COLO668 (cell line): Measurements from ENCODE around the gene OR5AC2.
A peak's percentile ranks its signal among the peaks of the same experiment; 100 is the strongest.

Experiments
- DNase-seq: peaks from one replicate; lab custom pipeline; 2025; ENCODE audit not compliant: unreplicated experiment; lab: John Stamatoyannopoulos, UW

The OR5AC2 gene, protein sequence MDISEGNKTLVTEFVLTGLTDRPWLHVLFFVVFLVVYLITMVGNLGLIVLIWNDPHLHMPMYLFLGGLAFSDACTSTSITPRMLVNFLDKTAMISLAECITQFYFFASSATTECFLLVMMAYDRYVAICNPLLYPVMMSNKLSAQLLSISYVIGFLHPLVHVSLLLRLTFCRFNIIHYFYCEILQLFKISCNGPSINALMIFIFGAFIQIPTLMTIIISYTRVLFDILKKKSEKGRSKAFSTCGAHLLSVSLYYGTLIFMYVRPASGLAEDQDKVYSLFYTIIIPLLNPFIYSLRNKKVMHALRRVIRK

DNA sequence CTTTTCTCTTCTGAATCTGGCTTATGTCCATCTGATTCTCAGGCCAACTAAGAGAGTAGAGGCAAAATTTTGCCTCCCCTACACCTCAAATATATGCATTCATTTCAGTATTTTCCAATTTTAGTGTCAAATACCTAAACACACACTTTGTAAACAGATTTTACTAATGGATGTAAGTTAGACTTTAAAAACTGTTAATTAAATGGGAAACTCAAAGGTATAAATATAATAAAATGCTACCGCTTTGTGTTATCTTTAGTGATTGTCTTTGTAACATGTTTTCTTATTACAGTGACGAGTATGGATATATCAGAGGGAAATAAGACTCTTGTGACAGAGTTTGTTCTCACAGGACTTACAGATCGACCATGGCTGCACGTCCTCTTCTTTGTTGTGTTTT is at the start of gene OR5AC2:
Gene OR5AC2, plus strand, starts transcription at position 301 of the 400 bp plus-strand sequence. Its CDS starts 0 bp downstream, at position 301.
- no peak for DNase-seq

DNA sequence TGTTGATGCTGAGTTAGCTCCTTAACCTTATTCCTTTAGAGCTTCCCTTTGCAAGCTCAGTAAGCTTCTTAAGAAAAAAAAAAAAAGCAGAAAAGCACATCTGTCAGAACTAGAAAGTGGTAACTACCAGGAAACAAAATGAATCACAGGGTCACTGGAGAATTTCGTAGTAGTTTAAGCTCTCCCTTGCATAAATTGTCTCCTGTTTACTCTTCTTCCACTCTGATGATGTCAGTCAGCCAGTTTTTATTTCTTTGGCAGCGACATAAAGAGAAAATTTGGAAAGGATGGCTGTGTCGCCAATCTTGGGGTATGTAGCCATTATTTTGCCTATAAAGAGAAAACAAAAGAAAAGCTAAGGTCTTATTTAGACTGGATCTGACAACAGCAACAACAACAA is 48.7 kb upstream of the OR5AC2 start:
- DNase-seq = no peak

DNA sequence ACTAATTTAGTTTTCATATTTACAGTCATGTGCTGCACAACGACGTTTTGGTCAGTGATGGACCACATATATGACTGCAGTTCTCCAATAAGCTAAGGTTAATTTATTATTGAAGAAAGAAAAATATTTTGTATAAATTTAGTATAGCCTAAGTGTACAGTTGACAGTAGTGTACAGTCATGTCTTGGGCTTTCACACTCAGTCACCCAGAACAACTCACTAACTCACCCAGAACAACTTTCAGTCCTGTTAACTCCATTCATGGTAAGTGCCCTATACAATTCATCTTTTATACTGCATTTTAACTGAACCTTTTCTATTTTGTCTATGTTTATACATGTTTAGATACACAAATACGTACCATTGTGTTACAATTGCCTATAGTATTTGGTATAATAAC is 48.1 kb upstream of the OR5AC2 start:
- DNase-seq = no peak

DNA sequence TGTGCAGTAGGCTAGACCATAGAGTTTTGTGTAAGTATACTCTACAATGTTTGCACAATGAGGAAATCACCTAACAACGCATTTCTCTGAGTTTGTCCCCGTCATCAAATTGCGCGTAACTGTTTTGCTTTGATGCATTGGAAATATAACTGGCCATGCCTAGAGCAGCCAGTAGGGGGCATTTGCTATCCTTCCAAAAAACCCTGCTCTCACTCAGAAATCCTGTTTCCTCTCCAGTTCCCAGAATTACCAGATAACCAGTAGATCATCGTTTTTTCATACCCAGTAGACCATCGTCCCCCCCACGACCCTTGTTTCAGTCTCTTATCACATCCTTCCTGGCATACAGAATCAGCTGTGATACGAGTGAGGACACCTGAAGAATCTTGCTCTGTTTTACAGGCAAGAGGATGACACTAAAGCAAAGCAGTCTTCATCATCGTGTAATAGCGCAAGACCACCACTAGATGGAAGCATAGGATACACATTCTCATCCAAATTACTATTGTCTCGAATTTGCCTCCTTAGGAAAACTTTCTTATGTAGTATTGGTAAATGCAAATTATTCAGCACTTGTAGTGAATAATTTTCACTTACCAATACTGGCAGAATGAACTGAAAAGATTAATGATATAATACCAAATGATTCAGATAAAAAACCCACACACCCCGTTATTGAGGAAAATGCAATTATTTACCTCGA is 47.5 kb upstream of the OR5AC2 start:
- peak; percentile 39 for DNase-seq

DNA sequence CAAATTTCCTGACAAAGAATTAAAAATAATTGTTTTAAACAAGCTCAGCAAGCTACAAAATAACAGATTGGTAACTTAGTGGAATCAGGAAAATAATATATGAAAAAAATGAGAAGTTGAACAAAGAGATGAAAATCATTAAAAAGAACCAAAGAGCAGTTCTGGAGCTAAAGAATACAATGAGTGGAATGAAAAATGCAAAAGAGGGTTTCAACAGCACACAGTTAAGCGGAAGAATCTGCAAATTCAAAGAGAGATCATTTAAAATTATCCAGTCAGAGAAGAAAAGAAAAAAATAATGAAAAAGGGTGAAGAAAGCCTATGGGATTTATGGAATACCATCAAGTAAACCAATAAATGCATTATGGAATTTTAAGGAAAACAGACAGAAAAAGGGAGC is 45.6 kb upstream of the OR5AC2 start:
- no peak for DNase-seq

DNA sequence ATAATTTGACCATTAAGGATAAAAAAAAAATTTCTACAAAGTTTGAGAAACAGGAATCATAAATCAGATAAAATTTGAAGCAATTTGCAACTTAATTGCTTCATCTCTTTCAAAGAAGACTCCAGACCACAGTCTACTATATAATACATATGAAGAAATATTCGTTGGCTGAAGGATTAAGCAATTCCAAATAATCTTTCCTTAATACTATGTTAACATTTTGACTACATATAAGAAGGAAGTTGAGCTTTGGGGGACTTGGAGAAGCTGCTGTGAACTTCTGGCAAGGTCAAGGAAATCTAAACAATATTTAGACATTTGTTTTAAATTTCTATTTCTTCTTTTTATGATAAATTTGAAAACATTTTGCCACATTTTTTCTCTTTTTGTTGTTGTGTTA is 38.4 kb upstream of the OR5AC2 start:
- no peak for DNase-seq

DNA sequence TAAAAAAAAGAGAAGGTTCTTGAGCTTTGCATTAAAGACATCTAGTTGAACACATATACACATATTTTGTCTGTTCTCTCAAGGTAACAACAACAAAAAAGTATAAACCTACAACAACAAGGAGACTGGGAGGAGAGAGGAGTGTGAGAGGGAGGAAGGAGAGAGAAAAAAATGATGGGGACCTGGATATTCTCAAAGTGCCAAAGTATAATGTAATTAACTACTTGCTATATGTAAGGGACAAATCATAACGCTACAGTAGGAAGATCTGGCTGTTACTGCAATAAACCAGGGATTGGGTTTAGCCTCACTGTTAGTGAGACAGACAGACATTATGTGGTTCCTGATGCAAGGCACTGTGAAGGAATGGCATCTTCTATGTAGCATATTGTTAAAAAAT is 37.7 kb upstream of the OR5AC2 start:
- no peak for DNase-seq

DNA sequence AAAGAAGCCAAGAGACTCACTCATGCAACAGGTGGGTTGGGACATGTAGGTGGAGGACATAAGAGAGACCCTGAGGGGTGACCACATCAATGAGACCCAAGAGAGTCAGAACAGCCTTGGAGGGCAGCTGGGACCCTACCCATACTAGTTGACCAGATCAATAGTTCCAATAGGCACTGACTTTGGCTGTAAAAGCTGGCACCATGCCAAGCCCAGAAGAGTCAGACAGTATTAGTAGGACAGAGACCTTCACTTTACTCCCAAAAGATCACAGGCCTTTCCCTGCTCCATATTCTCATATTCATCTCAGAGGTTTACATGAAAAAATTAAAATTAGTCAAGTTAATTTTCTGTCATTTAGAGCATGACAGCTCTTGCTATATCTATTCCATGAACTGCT is 30.9 kb upstream of the OR5AC2 start:
- DNase-seq = no peak

DNA sequence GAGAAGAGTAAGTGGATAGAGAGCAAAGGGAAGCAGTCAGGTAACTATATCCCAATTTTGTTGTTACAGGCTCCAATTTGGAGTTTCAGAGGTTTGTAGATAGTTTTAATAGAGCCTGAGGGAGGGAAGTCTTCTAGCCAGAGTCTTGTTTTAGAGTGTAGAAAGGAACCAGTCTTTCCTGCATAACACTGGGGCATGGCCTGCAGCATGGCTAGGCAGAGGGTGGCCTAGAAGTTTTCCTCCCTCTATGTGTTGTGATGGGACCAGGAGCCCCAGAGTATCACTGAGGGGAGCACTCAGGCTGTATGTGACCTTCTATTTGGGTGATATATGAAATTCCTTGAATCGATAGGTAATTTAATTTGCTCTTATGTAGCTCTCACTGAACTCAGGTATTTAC is 29.3 kb upstream of the OR5AC2 start:
- no peak for DNase-seq

DNA sequence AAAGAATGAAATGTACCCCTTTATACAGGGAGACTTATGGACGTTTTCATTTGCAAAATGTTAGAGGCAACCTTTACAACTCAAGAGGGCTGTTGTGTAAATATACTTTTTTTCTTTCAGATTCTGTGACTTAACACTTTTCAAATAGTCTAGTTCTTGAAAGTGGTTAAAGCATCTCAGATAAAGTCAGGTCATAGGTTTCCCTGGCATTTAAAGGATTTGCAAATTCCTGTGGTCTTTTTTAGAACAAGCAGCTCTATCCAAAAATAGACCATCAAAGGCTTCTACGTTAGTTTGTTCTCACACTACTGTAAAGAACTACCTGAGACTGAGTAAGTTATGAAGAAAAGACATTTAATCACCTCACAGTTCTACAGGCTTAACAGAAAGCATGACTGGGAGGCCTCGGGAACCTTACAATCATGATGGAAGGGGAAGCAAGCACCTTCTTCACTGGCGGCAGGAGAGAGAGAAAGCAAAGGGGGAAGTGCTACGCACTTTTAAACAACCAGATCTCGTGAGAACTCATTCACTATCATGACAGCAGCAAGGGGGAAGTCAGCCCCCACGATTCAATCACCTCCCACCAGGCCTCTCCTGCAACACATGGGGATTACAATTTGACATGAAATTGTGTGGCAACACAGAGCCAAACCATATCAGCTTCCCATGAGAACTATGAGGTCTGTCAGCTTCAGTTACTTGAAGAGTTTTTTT is 28.6 kb upstream of the OR5AC2 start:
- DNase-seq = no peak

DNA sequence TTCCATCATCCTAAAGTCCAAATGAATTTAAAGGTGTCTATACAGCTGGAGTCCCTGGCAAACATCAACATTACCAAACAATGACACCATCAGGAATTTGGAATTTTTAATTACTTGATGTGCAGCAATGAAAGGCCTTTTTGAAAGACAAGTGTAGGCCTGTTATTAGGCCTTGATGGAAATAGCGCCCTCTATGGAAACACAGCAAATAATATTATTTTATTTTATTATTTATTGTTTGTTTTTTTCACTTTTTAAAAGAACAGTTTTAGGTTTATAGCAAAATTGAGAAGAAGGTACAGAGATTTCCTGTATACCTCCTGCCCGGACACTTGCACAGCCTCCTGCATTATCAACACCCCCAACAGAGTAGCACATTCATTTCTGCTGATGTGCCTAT is 18.1 kb upstream of the OR5AC2 start:
- DNase-seq = no peak

DNA sequence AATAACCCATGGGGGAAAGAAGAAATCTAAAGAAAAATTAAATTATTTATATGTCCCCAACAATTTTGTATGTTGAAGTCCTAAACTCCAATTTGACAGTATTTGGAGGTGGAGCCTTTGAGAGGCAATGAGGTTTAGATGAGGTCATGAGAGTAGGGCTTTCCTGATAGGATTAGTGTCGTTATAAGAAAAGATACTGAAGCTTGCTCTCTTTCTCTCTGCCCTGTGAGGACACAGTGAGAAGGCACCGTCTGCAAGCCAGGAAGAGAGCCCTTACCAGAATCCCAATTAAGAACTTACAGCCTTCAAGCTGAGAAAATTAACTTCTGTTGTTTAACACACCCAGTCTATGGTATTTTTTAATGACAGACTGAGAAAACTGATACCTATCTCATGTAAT is 16.1 kb upstream of the OR5AC2 start:
- DNase-seq = no peak

DNA sequence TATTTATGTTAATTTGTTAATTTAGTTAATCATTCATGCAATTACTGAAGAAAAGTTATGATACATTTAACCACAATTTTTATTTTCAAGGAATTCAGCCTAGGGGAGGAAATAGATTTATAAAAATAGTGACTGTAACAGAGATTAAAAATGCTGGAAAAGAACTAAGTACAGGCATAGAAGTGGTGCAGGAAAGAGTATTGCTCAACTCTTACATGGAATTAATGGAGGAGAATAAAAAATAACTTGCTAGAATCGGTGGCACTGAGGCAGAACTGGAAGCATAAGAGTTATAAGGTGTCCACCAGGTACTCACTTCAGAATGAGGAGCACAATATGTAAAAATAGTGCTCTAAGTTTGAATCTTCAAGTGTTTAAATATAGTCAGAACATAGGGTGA is 13.5 kb upstream of the OR5AC2 start:
- no peak for DNase-seq

DNA sequence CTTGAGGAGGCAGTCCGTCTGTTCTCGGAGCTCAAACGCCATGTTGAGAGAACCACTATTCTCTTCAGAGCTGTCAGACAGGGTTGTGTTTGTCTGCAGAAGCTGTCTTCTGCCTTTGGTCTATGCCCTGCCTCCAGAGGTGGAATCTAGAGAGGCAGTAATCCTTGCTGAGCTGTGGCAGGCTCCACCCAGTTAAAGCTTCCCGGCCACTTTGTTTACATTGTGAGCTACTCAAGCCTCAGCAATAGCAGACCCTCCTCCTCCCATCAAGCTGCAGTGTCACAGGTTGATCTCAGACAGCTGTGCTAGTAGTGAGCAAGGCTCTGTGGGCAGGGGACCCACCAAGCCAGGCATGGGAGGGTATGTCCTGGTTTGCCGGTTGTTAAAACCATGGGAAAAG is 8.9 kb downstream of the OR5AC2 start:
- no peak for DNase-seq

DNA sequence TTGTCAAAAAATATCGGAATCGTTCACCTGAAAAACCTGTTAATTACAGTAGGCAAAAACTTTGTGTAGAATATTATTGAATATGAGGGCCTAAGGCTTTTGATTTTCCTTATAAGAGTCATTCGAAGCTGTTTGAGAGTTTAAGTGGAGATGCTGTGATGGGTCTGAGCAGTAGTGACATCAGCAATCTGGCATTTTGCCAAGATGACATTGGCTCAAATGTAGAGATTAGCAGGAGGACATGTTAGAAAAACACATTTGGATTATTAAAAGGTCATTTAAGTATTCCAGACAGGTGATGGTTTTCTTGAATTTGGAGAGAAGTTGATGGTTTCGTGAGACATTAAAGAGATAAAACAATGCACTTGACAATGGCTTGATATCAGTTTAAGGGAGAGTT is 12.9 kb downstream of the OR5AC2 start:
- no peak for DNase-seq

DNA sequence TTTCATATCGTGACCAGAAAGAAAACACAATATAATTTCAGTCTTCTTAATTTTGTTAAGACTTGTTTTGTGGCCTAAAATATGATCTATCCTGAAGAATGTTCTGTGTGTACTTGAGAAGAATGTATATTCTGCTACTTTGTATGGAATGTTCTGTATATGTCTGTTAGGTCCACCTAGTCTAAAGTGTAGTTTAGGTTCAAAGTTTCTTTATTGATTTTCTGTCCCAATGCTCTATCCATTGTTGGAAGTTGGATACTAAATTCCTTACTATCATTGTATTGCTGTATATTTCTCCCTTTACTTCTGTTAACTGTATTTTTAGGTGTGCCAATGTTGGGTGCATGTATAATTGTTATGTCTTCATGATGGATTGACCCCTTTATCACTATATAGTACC is 21.2 kb downstream of the OR5AC2 start:
- no peak for DNase-seq

DNA sequence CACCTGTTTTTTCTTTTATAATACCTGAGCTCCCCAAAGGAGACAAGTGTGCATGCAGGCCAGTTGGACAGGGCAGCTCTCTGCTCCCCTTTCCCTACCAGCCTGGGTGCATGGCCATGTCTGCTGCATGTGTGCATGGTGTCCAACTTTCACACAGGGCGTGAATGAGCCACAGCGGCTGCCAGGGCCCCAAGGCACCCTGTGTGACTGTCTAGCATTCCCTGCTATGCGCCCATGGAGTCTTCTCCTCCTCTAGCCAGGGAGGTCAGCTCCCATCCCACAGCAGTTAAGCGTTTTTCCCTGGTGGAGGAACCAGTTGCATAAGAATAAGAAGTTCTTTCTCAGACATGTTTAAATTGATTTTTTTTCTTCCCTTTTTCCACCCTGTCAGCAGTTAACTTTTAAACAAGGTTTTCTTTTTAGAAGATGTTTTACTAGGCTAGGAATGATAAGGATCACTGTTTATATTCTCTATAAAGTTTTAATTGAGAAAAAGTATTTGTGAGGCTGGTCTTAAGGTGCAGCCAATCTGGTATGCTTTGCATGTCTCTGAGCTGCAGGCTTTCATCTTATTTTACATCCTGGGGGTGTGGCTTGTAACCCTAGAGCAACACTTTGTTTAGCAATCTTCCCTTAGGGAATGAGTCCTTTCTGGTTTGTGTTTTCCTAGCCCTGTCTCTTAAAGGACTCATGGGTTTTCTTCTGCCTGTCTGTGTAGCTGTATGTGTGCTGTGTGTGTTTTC is 23.0 kb downstream of the OR5AC2 start:
- DNase-seq = no peak

DNA sequence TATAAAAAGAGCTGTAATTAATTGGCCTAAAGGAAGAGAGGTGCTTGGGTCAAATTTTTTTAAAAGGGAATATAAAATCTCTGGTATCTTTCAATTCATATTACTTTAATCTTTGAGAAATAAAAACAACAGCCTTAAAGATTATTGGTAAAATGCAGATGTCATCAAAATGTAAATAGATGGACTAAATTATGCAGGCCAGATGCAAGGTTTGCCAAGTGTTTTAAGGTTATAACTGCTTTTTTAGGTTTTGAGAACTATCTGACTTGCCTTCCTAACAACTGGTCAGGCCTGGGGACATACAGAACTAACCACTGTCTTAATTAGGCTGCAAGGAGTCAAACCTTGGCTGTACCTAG is 23.6 kb downstream of the OR5AC2 start:
- DNase-seq = no peak

DNA sequence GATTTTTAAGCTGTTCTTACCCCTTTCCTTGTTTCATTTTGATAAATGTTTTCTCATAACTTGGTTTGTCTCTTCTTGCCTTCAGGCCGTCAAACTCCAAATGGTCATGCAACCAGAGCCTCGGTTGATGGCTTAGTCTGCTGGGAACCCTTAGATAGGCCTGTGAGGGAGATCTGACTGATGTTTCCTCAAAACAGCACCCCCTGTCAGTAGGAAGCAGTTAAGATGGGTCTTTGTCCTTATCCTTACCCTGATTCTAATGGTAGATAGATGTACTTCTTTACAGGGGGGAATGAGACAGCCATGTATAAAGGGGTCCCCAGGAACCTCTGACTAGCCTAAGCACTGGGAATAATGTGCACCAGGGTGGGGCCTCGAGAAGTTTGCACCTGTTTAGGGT is 27.3 kb downstream of the OR5AC2 start:
- DNase-seq = no peak

DNA sequence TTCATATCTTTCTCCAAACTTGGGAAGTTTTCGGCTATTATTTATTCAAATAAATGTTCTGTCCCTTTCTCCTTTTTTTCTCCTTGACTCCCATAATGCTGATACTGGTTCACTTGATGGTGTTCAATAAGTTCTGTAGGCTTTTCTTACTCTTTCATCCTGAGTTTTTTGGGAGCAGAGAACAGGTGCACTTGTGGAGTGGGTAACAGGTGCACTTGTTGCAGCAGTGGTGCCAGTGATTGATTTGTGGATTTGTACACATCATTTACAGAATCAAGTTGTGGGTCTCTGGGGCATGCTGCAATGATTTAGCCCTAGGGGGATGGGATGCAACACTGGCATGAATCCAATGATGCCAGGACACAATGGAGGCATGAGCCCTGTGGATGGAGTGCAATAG is 28.7 kb downstream of the OR5AC2 start:
- DNase-seq = no peak

DNA sequence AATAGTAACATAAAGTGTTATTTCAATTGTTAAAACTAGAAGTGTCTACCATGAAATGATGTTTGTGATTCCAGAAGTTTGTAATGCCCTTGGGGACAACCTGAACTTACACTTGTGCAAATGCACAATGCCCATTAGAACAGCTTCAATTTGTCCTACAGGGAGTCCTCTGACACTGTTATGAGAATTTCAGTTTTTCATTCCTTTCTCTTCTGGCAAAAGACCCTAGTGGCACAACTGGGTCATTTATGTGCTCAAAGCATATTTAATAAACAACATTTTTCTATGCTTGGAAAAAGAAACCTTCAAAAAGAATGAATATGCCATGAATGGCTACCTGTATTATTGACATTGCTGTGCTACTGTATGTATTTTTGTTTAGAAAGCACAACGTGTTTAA is 43.4 kb downstream of the OR5AC2 start, which contains the start of gene OR5H1:
Gene OR5H1, plus strand, starts transcription at position 301 of the 400 bp plus-strand sequence. CDS start 1,977 bp downstream, outside the sequence.
- no peak for DNase-seq
